Stimulated activated CD8-positive, alpha-beta memory T cell treated with anti-CD3 and anti-CD28 coated beads, Interleukin-4, amount 100 ng/mL, for 48 hours (primary cell): Measurements from ENCODE around the gene PLPPR1.

Source experiments
- DNase-seq: peaks from one replicate; pipeline ENCODE4 v3.0.0-alpha.2; 2020

PLPPR1 gene

GRCh38 chr9:101128623-101129022 lies 100.1 kb downstream of the PLPPR1 start:
- DNase-seq = no peak

GRCh38 chr9:101130054-101130453 lies 101.5 kb downstream of the PLPPR1 start:
- DNase-seq = no peak

- no peak for DNase-seq
Observed at GRCh38 chr9:101131326-101131725, 102.8 kb downstream of the PLPPR1 start.

GRCh38 chr9:101132801-101133200 lies 104.3 kb downstream of the PLPPR1 start:
- no peak for DNase-seq

GRCh38 chr9:101138509-101138908 lies 110.0 kb downstream of the PLPPR1 start:
- no peak for DNase-seq

- DNase-seq = no peak
Observed at GRCh38 chr9:101139082-101139481, 110.6 kb downstream of the PLPPR1 start.

GRCh38 chr9:101140764-101141163 lies 112.2 kb downstream of the PLPPR1 start:
- no peak for DNase-seq

GRCh38 chr9:101146508-101146907 lies 118.0 kb downstream of the PLPPR1 start:
- no peak for DNase-seq

GRCh38 chr9:101148344-101148743 lies 119.8 kb downstream of the PLPPR1 start:
- no peak for DNase-seq

- no peak for DNase-seq
Observed at GRCh38 chr9:101158361-101158760, 129.8 kb downstream of the PLPPR1 start.

GRCh38 chr9:101162231-101162630 lies 133.7 kb downstream of the PLPPR1 start:
- DNase-seq = no peak

GRCh38 chr9:101165131-101165530 lies 136.6 kb downstream of the PLPPR1 start:
- DNase-seq = no peak

GRCh38 chr9:101167490-101168134 lies 139.1 kb downstream of the PLPPR1 start:
- DNase-seq = no peak

- no peak for DNase-seq
Observed at GRCh38 chr9:101172616-101173015, 144.1 kb downstream of the PLPPR1 start.

GRCh38 chr9:101173907-101174306 lies 145.4 kb downstream of the PLPPR1 start:
- no peak for DNase-seq

GRCh38 chr9:101176384-101176783 lies 147.9 kb downstream of the PLPPR1 start:
- DNase-seq = no peak

GRCh38 chr9:101184813-101185278 lies 156.3 kb downstream of the PLPPR1 start:
- DNase-seq = no peak

- DNase-seq = no peak
Observed at GRCh38 chr9:101191723-101192122, 163.2 kb downstream of the PLPPR1 start.

GRCh38 chr9:101197026-101197425 lies 168.5 kb downstream of the PLPPR1 start:
- DNase-seq = no peak

- DNase-seq = no peak
Observed at GRCh38 chr9:101200852-101201251, 172.3 kb downstream of the PLPPR1 start.

GRCh38 chr9:101201630-101202029 lies 173.1 kb downstream of the PLPPR1 start:
- no peak for DNase-seq

GRCh38 chr9:101209670-101210069 lies 181.1 kb downstream of the PLPPR1 start:
- no peak for DNase-seq

- DNase-seq = no peak
Observed at GRCh38 chr9:101212661-101213060, 184.1 kb downstream of the PLPPR1 start.

GRCh38 chr9:101219030-101219429 lies 190.5 kb downstream of the PLPPR1 start:
- no peak for DNase-seq

- no peak for DNase-seq
Observed at GRCh38 chr9:101220341-101220740, 191.8 kb downstream of the PLPPR1 start.
